ENCODE measurements around the gene DNAH12.
A peak's percentile ranks its signal among the peaks of the same experiment; 100 is the strongest.
"Not testable (repeated sequence)": the region's sequence is repeated elsewhere in the genome, so short reads cannot be mapped to it uniquely, and the experiment has no call there.

DNAH12 gene

DNA sequence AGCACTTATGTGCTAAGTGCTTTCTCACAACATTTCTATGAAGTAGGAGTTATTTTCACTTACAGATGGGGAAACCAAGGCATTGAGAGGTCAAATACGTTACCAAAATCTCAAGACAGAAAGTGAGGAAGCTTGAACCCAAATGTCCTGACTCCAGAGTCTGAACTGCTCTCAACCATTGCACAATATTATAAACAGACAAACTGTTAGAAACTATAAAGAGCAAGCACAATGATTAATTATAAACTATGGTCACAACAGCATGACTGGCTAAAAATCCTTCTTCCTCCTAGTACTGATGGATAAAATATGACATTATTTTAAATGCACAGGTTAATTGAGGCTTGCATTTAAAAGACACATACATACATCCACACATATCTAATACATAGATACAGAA is 173.8 kb downstream of the DNAH12 start:
- H3K4me3 ChIP-seq (ENCODE audit: low read depth, low read length) = no peak overlapping the region
- TF ChIP-seq, protein P1, sequence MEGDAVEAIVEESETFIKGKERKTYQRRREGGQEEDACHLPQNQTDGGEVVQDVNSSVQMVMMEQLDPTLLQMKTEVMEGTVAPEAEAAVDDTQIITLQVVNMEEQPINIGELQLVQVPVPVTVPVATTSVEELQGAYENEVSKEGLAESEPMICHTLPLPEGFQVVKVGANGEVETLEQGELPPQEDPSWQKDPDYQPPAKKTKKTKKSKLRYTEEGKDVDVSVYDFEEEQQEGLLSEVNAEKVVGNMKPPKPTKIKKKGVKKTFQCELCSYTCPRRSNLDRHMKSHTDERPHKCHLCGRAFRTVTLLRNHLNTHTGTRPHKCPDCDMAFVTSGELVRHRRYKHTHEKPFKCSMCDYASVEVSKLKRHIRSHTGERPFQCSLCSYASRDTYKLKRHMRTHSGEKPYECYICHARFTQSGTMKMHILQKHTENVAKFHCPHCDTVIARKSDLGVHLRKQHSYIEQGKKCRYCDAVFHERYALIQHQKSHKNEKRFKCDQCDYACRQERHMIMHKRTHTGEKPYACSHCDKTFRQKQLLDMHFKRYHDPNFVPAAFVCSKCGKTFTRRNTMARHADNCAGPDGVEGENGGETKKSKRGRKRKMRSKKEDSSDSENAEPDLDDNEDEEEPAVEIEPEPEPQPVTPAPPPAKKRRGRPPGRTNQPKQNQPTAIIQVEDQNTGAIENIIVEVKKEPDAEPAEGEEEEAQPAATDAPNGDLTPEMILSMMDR (IDR thresholded peaks at IDR 0.05; ENCODE audit: low read depth, low read length) = no peak
- TF ChIP-seq POLR2A (IDR thresholded peaks at IDR 0.05; ENCODE audit: extremely low read depth, insufficient read length) (no peak), MYC (IDR thresholded peaks at IDR 0.05; ENCODE audit: low read depth, low read length) (no peak)
- TF ChIP-seq, protein P2, sequence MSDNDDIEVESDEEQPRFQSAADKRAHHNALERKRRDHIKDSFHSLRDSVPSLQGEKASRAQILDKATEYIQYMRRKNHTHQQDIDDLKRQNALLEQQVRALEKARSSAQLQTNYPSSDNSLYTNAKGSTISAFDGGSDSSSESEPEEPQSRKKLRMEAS (IDR thresholded peaks at IDR 0.05; ENCODE audit: low read depth, low read length) = no peak
- DNase-seq (ENCODE audit: low read depth) = no peak

DNA sequence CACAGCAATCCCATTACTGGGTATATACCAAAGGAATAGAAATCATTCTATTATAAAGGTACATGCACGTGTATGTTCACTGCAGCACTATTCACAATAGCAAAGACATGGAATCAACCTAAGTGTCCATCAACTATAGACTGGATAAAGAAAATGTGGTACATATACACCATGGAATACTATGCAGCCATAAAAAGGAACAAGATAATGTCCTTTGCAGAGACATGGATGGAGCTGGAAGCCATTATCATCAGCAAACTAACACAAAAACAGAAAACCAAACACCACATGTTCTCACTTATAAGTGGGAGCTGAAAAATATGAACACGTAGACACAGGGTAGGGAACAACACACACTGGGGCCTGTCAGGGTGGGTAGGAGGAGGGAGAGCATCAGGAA is 179.1 kb downstream of the DNAH12 start:
- not testable (repeated sequence) for H3K4me3 ChIP-seq (ENCODE audit: low read depth, low read length); DNase-seq (ENCODE audit: low read depth)

DNA sequence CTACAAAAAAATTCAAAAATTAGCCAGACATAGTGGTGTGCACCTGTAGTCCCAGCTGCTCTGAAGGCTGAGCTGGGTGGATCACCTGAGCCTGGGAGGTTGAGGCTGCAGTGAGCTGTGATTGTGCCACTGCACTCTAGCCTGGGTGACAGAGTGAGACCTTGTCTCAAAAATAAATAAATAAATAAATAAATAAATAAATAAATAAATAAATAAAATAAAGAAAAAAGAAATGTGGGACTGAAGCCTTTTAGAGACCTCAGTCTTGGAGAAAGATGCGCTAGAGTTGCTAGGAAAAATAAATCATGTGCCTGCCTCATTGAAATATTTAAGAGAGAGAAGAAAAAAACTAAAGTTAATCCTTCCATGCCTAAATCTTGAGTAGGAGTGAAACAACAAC is 187.9 kb downstream of the DNAH12 start:
- DNase-seq (ENCODE audit: low read depth); H3K4me3 ChIP-seq (ENCODE audit: low read depth, low read length): not testable (repeated sequence)

DNA sequence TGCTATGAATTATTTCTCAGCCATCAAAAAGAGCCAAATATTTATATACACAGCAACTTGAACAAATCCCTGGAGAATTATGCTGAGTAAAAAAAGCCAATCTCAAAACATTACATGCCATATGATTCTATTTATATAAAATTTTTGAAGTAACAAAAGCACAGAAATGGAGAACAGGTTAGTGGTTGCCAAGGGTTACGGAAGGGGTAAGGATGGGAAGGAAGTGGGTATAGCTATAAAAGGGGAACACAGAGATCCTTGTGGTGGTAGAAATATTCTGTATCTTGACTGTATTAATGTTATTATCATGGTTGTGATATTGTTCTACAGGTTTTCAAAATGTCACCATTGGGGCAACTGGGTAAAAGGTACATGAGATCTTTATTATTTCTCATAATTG is 189.4 kb downstream of the DNAH12 start:
- TF ChIP-seq MYC (IDR thresholded peaks at IDR 0.05; ENCODE audit: low read depth, low read length) (no peak), POLR2A (IDR thresholded peaks at IDR 0.05; ENCODE audit: extremely low read depth, insufficient read length) (no peak)
- TF ChIP-seq, protein P2 (IDR thresholded peaks at IDR 0.05; ENCODE audit: low read depth, low read length) = no peak
- TF ChIP-seq, protein P1 (IDR thresholded peaks at IDR 0.05; ENCODE audit: low read depth, low read length) = no peak
- peak; percentile 7 for DNase-seq (ENCODE audit: low read depth)
- no peak overlapping the region for H3K4me3 ChIP-seq (ENCODE audit: low read depth, low read length)

DNA sequence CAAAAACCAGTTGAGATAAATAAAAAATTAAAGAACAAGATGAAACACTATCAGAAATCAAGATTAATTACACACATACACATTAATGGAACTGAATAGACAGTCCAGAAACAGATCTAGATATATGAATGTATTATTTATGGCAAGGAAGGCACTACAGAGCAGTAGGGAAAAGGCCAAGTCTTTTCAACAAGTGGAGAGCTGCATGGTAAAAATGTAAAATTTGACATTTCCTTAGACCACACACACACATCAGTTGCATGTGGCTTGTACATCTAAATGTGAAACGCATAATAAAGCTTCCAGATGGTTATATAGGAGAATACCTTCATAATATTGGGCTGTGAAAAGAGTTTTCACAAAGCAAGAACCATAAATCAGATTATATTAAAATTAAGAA is 193.9 kb downstream of the DNAH12 start:
- DNase-seq (ENCODE audit: low read depth) = no peak
- H3K4me3 ChIP-seq (ENCODE audit: low read depth, low read length) = no peak overlapping the region
- no peak for TF ChIP-seq MYC (IDR thresholded peaks at IDR 0.05; ENCODE audit: low read depth, low read length)
- TF ChIP-seq, protein P1 (IDR thresholded peaks at IDR 0.05; ENCODE audit: low read depth, low read length) = no peak
- TF ChIP-seq, protein P2 (IDR thresholded peaks at IDR 0.05; ENCODE audit: low read depth, low read length) = no peak
- TF ChIP-seq POLR2A (IDR thresholded peaks at IDR 0.05; ENCODE audit: extremely low read depth, insufficient read length) = no peak

DNA sequence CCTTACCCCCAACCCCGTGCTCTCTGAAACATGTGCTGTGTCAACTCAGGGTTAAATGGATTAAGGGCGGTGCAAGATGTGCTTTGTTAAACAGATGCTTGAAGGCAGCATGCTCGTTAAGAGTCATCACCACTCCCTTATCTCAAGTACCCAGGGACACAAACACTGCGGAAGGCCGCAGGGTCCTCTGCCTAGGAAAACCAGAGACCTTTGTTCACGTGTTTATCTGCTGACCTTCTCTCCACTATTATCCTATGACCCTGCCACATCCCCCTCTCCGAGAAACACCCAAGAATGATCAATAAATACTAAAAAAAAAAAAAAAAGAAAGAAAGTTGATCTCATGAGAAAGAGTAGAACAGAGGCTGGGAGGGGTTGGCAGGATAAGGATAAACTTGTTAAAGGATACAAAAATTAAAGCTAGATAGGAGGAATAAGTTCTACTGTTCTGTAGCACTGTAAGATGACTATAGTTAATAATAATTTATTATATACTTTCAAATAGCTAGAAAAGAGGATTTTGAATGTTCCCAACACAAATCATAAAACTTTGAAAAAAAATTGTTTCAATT is 205.0 kb downstream of the DNAH12 start:
- not testable (repeated sequence) for DNase-seq (ENCODE audit: low read depth); H3K4me3 ChIP-seq (ENCODE audit: low read depth, low read length)

DNA sequence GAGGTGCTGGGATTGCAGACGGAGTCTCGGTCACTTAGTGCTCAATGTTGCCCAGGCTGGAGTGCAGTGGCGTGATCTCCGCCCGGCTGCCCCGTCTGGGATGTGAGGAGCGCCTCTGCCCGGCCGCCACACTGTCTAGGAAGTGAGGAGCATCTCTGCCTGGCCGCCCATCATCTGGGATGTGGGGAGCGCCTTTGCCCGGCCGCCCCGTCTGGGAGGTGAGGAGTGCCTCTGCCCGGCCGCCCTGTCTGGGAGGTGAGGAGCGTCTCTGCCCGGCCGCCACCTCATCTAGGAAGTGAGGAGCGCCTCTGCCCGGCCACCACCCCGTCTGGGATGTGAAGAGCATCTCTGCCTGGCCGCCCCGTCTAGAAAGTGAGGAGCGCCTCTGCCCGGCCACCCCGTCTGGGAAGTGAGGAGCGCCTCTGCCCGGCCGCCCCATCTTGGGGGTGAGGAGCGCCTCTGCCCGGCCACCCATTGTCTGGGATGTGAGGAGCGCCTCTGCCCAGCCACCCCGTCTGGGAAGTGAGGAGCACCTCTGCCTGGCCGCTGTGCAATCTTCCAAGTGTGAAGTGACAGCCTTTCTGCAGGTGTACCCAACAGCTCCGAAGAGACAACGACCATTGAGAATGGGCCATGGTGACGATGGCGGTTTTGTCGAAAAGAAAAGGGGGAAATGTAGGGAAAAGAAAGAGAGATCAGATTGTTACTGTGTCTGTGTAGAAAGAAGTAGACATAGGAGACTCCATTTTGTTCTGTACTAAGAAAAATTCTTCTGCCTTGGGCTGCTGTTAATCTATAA is 205.7 kb downstream of the DNAH12 start:
- H3K4me3 ChIP-seq (ENCODE audit: low read depth, low read length); DNase-seq (ENCODE audit: low read depth): not testable (repeated sequence)

DNA sequence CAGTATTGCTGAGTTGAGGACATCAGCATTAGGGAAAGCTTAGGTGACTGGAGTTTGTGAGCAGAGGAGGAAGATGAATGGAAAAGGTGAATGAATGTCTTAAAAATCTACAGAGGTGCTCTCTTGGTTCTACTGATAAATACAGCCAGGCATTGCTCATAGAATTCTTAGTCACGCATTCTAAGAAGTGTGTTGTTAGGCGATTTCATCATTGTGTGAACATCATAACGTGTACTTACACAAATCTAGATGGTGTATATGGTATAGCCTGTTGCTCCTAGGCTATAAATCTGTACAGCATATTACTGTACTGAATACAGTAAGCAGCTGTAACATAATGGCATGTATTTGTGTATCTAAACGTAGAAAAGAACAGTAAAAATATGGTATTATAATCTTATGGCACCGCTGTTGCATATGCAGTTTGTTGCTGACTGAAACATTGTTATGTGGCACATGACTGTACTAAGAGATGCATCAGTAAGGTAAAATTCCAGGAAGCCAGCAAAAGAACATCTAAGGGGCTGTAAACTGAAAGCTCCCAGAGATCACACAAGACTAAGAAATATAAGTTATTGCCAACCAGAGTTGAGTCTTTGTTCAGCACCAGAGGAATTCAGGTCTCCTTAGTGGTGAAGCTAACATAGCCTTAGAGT is 208.7 kb downstream of the DNAH12 start:
- H3K4me3 ChIP-seq (ENCODE audit: low read depth, low read length) = no peak overlapping the region
- TF ChIP-seq, protein P1 (IDR thresholded peaks at IDR 0.05; ENCODE audit: low read depth, low read length) = no peak
- TF ChIP-seq, protein P2 (IDR thresholded peaks at IDR 0.05; ENCODE audit: low read depth, low read length) = no peak
- TF ChIP-seq MYC (IDR thresholded peaks at IDR 0.05; ENCODE audit: low read depth, low read length) (no peak), POLR2A (IDR thresholded peaks at IDR 0.05; ENCODE audit: extremely low read depth, insufficient read length) (no peak)
- no peak for DNase-seq (ENCODE audit: low read depth)
